WTC11 (cell line): ENCODE measurements around the gene DGCR2.

Source experiments
- ESRRA ChIP-seq: sonication (generic); formaldehyde crosslinking; IDR thresholded peaks from 2 replicates; pipeline ENCODE4 v1.8.1; 2022; ENCODE audit warnings: mild to moderate bottlenecking, missing genetic modification reagents, borderline replicate concordance
- FOXJ3 ChIP-seq: sonication (generic); formaldehyde crosslinking; IDR thresholded peaks from 2 replicates; pipeline ENCODE4 v1.9.0; 2021; ENCODE audit warnings: missing genetic modification reagents, mild to moderate bottlenecking, borderline replicate concordance
- NFATC4 ChIP-seq: fragments of 250-450 bp; sonication (Bioruptor Pico); IDR thresholded peaks from 2 replicates; pipeline ENCODE4 v1.9.0; 2021; ENCODE audit warnings: mild to moderate bottlenecking
- NFYB ChIP-seq: sonication (generic); formaldehyde crosslinking; conservative IDR thresholded peaks from 2 replicates; pipeline ENCODE4 v1.8.0; 2022; ENCODE audit warnings: low read depth, missing genetic modification reagents
- TEAD4 ChIP-seq: sonication (generic); formaldehyde crosslinking; IDR thresholded peaks from 2 replicates; pipeline ENCODE4 v1.8.0; 2022; ENCODE audit warnings: mild to moderate bottlenecking, missing genetic modification reagents
- TF ChIP-seq, protein P1 (sequence below): fragments of 200-600 bp; IDR thresholded peaks from 2 replicates; pipeline ENCODE4 v1.8.0; 2022; ENCODE audit warnings: antibody characterized with exemption
- TF ChIP-seq, protein P2 (sequence below): sonication (generic); formaldehyde crosslinking; IDR thresholded peaks from 2 replicates; pipeline ENCODE4 v1.8.0; 2023; ENCODE audit warnings: missing genetic modification reagents
- TF ChIP-seq, protein P3 (sequence below): sonication (generic); formaldehyde crosslinking; IDR thresholded peaks from 2 replicates; pipeline ENCODE4 v1.8.1; 2023; ENCODE audit warnings: mild to moderate bottlenecking, moderate library complexity, missing genetic modification reagents
- TF ChIP-seq, protein P4 (sequence below): sonication (generic); formaldehyde crosslinking; IDR thresholded peaks from 2 replicates; pipeline ENCODE4 v1.8.1; 2023; ENCODE audit warnings: mild to moderate bottlenecking, missing genetic modification reagents, moderate library complexity
- TF ChIP-seq, protein P5 (sequence below): sonication (generic); formaldehyde crosslinking; IDR thresholded peaks from 2 replicates; pipeline ENCODE4 v1.8.0; 2022; ENCODE audit warnings: mild to moderate bottlenecking, missing genetic modification reagents
- TF ChIP-seq, protein P6 (sequence below): sonication (generic); formaldehyde crosslinking; IDR thresholded peaks from 2 replicates; pipeline ENCODE4 v1.8.1; 2023; ENCODE audit warnings: mild to moderate bottlenecking, missing genetic modification reagents, moderate library complexity

DNA sequence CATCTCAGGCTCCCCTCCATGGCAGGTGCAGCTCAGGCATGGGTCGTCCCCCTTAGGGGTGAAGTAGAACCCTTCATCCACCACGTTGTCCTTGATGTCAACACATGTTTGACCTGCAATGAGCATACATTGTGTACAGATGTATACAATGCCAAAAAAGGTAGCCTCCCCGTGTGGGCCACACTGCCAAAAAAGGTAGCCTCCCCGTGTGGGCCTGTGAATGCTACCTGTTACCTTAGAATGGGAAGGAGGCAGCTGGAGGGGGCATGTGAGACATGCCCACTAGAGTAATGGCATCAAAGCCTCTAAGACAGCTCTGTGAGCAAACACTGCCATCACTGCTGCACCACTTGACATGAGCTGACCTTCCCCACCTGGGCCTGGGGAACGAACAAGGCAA is 73.7 kb downstream of the DGCR2 start:
- TF ChIP-seq, protein P1, sequence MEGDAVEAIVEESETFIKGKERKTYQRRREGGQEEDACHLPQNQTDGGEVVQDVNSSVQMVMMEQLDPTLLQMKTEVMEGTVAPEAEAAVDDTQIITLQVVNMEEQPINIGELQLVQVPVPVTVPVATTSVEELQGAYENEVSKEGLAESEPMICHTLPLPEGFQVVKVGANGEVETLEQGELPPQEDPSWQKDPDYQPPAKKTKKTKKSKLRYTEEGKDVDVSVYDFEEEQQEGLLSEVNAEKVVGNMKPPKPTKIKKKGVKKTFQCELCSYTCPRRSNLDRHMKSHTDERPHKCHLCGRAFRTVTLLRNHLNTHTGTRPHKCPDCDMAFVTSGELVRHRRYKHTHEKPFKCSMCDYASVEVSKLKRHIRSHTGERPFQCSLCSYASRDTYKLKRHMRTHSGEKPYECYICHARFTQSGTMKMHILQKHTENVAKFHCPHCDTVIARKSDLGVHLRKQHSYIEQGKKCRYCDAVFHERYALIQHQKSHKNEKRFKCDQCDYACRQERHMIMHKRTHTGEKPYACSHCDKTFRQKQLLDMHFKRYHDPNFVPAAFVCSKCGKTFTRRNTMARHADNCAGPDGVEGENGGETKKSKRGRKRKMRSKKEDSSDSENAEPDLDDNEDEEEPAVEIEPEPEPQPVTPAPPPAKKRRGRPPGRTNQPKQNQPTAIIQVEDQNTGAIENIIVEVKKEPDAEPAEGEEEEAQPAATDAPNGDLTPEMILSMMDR: no peak
- TF ChIP-seq NFYB (CRISPR knock-in tag): no peak
- TF ChIP-seq, protein P2, sequence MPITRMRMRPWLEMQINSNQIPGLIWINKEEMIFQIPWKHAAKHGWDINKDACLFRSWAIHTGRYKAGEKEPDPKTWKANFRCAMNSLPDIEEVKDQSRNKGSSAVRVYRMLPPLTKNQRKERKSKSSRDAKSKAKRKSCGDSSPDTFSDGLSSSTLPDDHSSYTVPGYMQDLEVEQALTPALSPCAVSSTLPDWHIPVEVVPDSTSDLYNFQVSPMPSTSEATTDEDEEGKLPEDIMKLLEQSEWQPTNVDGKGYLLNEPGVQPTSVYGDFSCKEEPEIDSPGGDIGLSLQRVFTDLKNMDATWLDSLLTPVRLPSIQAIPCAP (CRISPR knock-in tag): no peak
- TF ChIP-seq FOXJ3 (CRISPR knock-in tag): no peak
- TF ChIP-seq, protein P3, sequence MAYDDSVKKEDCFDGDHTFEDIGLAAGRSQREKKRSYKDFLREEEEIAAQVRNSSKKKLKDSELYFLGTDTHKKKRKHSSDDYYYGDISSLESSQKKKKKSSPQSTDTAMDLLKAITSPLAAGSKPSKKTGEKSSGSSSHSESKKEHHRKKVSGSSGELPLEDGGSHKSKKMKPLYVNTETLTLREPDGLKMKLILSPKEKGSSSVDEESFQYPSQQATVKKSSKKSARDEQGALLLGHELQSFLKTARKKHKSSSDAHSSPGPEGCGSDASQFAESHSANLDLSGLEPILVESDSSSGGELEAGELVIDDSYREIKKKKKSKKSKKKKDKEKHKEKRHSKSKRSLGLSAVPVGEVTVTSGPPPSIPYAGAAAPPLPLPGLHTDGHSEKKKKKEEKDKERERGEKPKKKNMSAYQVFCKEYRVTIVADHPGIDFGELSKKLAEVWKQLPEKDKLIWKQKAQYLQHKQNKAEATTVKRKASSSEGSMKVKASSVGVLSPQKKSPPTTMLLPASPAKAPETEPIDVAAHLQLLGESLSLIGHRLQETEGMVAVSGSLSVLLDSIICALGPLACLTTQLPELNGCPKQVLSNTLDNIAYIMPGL (CRISPR knock-in tag): no peak
- no peak for TF ChIP-seq TEAD4 (CRISPR knock-in tag)
- TF ChIP-seq, protein P4, sequence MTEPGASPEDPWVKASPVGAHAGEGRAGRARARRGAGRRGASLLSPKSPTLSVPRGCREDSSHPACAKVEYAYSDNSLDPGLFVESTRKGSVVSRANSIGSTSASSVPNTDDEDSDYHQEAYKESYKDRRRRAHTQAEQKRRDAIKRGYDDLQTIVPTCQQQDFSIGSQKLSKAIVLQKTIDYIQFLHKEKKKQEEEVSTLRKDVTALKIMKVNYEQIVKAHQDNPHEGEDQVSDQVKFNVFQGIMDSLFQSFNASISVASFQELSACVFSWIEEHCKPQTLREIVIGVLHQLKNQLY (CRISPR knock-in tag): no peak
- no peak for TF ChIP-seq NFATC4 (CRISPR knock-in tag)
- no peak for TF ChIP-seq ESRRA (CRISPR knock-in tag)
- TF ChIP-seq, protein P5, sequence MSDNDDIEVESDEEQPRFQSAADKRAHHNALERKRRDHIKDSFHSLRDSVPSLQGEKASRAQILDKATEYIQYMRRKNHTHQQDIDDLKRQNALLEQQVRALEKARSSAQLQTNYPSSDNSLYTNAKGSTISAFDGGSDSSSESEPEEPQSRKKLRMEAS: no peak
- TF ChIP-seq, protein P6, sequence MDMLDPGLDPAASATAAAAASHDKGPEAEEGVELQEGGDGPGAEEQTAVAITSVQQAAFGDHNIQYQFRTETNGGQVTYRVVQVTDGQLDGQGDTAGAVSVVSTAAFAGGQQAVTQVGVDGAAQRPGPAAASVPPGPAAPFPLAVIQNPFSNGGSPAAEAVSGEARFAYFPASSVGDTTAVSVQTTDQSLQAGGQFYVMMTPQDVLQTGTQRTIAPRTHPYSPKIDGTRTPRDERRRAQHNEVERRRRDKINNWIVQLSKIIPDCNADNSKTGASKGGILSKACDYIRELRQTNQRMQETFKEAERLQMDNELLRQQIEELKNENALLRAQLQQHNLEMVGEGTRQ (CRISPR knock-in tag): no peak
